ENCODE data around the gene KCNH5. TPM values are rescaled to one million over a fixed set of nuclear protein-coding genes. Genes with fewer than 3 reads are reported as not detected.

KCNH5 gene
- total RNA-seq, 1 donor from 2014 or later, result not detected

- intact Hi-C loops (cut with DNase I), result no loop called here
- ATAC-seq (ENCODE audit: poor library complexity) (no peak), DNase-seq (no peak)
These were observed 387.9 kb downstream of the KCNH5 start for GRCh38 chr14:62657376-62657775.

- ATAC-seq (ENCODE audit: poor library complexity) (no peak), DNase-seq (no peak)
- intact Hi-C loops (cut with DNase I), result no loop called here
These were observed 390.1 kb downstream of the KCNH5 start for GRCh38 chr14:62655166-62655565.

DNA sequence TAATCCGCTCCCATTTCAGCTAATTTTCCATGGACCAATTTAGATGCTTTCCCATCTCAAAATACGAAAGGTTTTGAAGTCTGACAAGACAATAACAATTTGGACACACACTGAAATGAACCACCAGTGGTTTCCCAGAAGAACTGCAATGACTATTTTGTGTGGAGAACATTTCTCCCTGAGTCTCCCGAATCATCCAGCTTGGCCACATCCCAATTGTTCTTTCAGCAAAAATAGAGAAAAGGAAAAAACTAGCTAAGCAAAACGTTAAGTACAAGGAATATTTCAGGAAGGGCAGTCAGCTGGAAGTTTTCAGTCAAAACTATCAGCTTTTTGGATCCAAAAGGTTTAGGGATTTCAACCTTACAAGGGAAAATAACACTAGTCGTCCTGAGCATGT lies 390.6 kb downstream of the KCNH5 start:
- ATAC-seq (ENCODE audit: poor library complexity), result no peak

More for the DNA sequence above, 390.6 kb downstream of the KCNH5 start:
- DNase-seq, result no peak
- intact Hi-C loops (cut with DNase I), result no loop called here

Other genes starting within 250 kb of the KCNH5 start
- gene RHOJ, start 159.0 kb upstream of the KCNH5 start, total RNA-seq, result 13.5 TPM